22Rv1 (cell line): ENCODE data around the gene HS6ST2.
A peak's percentile ranks its signal among the peaks of the same experiment; 100 is the strongest.
"Not testable (repeated sequence)": the region's sequence is repeated elsewhere in the genome, so short reads cannot be mapped to it uniquely, and the experiment has no call there.

ENCODE experiments used
- H3K27ac ChIP-seq: fragments of 450-650 bp; 2 replicates; pipeline ENCODE4 v1.5.1; 2017
- CTCF ChIP-seq: fragments of 450-650 bp; IDR thresholded peaks from 2 replicates; pipeline ENCODE4 v1.5.1; 2017; ENCODE audit warnings: mild to moderate bottlenecking
- ZFX ChIP-seq: fragments of 450-650 bp; IDR thresholded peaks from 2 replicates; pipeline ENCODE4 v1.6.1; 2017; ENCODE audit warnings: antibody characterized with exemption, borderline replicate concordance

Gene HS6ST2

GRCh38 chrX:132887569-132887968 is 70.9 kb downstream of the HS6ST2 start:
- TF ChIP-seq ZFX (no peak), CTCF (no peak)

GRCh38 chrX:132883358-132883915 is 75.0 kb downstream of the HS6ST2 start:
- H3K27ac ChIP-seq = no peak overlapping the region
- no peak for TF ChIP-seq ZFX
- no peak for TF ChIP-seq CTCF

More at GRCh38 chrX:132887569-132887968, 70.9 kb downstream of the HS6ST2 start:
- no peak overlapping the region for H3K27ac ChIP-seq

- H3K27ac ChIP-seq = not testable (repeated sequence)
Measured at GRCh38 chrX:132880753-132881152, 77.7 kb downstream of the HS6ST2 start.

GRCh38 chrX:132877954-132878536 is 80.4 kb downstream of the HS6ST2 start:
- TF ChIP-seq CTCF = no peak
- TF ChIP-seq ZFX = no peak
- no peak overlapping the region for H3K27ac ChIP-seq

- H3K27ac ChIP-seq = peak overlapping the region; percentile 46
Measured at GRCh38 chrX:132876523-132877338, 81.7 kb downstream of the HS6ST2 start.

GRCh38 chrX:132875650-132876522 is 82.5 kb downstream of the HS6ST2 start:
- H3K27ac ChIP-seq = peak overlapping the region; percentile 46
- TF ChIP-seq CTCF (no peak), ZFX (no peak)

More at GRCh38 chrX:132876523-132877338, 81.7 kb downstream of the HS6ST2 start:
- TF ChIP-seq ZFX (no peak), CTCF (no peak)

GRCh38 chrX:132862562-132862961 is 95.9 kb downstream of the HS6ST2 start:
- TF ChIP-seq ZFX = no peak
- TF ChIP-seq CTCF = no peak
- H3K27ac ChIP-seq = no peak overlapping the region
